GM12878 (cell line): Measurements from ENCODE around the gene KIRREL3.

Experiments used
- CTCF ChIP-seq, 3 experiments: IDR thresholded peaks in 2 of 3; conservative IDR thresholded peaks in 1 of 3; 2 replicates each; pipeline ENCODE4 v1.5.1; 2011; ENCODE audit warnings: low read depth in 3 of 3, low read length in 3 of 3, mild to moderate bottlenecking in 3 of 3, control low read depth in 2 of 3, moderate library complexity in 2 of 3, inconsistent platforms in 1 of 3, mixed read lengths in 1 of 3; ENCODE audit not compliant: control insufficient read depth in 2 of 3, insufficient read depth in 1 of 3; ENCODE audit errors: extremely low read depth in 1 of 3
- TCF12 ChIP-seq: IDR thresholded peaks from 2 replicates; pipeline ENCODE4 v1.6.1; 2011; ENCODE audit warnings: low read depth, mild to moderate bottlenecking, low read length
- TF ChIP-seq, protein P1 (sequence below): fragments of 450-650 bp; IDR thresholded peaks from 2 replicates; pipeline ENCODE4 v1.6.1; 2016; ENCODE audit warnings: mild to moderate bottlenecking

GRCh38 chr11:126819194-126819593 is 181.4 kb downstream of the KIRREL3 start:
- TF ChIP-seq CTCF (IDR thresholded peaks at IDR 0.05 in 2 of 3, conservative IDR thresholded peaks at IDR 0.05 in 1 of 3; ENCODE audit: control insufficient read depth in 2 of 3, extremely low read depth in 1 of 3, insufficient read depth in 1 of 3, low read depth in 3 of 3, low read length in 3 of 3) = no peak
- no peak for TF ChIP-seq TCF12
- TF ChIP-seq, protein P1, sequence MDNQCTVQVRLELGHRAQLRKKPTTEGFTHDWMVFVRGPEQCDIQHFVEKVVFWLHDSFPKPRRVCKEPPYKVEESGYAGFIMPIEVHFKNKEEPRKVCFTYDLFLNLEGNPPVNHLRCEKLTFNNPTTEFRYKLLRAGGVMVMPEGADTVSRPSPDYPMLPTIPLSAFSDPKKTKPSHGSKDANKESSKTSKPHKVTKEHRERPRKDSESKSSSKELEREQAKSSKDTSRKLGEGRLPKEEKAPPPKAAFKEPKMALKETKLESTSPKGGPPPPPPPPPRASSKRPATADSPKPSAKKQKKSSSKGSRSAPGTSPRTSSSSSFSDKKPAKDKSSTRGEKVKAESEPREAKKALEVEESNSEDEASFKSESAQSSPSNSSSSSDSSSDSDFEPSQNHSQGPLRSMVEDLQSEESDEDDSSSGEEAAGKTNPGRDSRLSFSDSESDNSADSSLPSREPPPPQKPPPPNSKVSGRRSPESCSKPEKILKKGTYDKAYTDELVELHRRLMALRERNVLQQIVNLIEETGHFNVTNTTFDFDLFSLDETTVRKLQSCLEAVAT = no peak
